ENCODE data around the gene DCTPP1. TPM values are rescaled to one million over a fixed set of nuclear protein-coding genes. Genes with fewer than 3 reads are reported as not detected.

Gene DCTPP1
- total and polyA plus RNA-seq, 2 of the 13 experiments (the other 11 are each of a cell fraction or from before 2014, with no cell fraction given): 54.8 to 74.4 TPM

DNA sequence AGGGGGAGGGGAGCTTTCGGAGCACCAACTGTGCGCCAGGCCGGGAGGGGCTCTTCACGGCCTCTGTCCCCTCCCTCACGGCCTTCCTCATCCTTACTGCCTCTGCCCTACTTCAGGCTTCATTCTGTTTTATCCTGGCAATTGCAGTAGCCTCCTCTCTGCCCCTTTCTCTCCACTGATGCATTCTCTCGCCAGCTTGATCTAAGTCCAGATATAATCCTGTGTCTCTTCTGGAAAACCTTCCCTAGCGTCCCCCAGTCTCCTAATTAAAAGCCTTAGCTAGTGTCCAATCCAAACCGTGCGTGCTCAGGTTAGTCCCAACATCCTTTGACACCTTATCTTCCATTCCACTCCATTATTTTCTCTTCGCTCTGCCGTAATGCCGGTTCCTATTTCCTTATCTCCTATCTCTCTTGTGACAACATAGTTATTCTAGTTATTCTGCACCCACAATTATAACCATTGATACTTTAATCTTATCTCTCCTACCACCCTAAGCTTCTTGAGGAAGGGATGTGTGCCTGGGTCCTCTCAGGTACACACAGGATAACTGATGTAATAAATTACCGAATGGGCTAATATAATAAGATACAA, 33.7 kb downstream of the DCTPP1 start:
- ATAC-seq: no peak
- Histone ChIP-seq H3K36me3 (replicated peaks in 1 of 2; ENCODE audit: control insufficient read depth in 1 of 2, insufficient read depth in 2 of 2, low read length in 2 of 2) (peaks cover 3 to 17% of the 10 kb centered on the region in 2 experiments; a peak in 4 of 5 replicates), H3K4me3 (replicated peaks in 1 of 3; ENCODE audit: insufficient read depth in 1 of 3, low read depth in 2 of 3, low read length in 3 of 3) (peak overlapping the region; percentile 75 to 93 (median 75)), H2AFZ (ENCODE audit: low read length) (no peak overlapping the region), H3K4me1 (ENCODE audit: insufficient read depth, low read length) (peaks cover 40% of the 10 kb centered on the region), H3K4me2 (ENCODE audit: low read depth, low read length) (peak overlapping the region; percentile 99), H3K9ac (ENCODE audit: insufficient read depth, low read depth, low read length) (peak overlapping the region; percentile 78), H3K27me3 (ENCODE audit: control insufficient read depth in 1 of 2, insufficient read depth in 2 of 2, low read length in 2 of 2) (no peaks in the 10 kb centered on the region), H3K9me3 (ENCODE audit: low read length) (no peaks in the 10 kb centered on the region), H3K79me2 (ENCODE audit: insufficient read depth, low read length) (peaks cover 17% of the 10 kb centered on the region), H3K27ac (ENCODE audit: extremely low read length, insufficient read depth, low read length) (peak overlapping the region; percentile 73), H4K20me1 (ENCODE audit: insufficient read depth, low read length) (no peaks in the 10 kb centered on the region; the same call in 1 of the 2 replicates)
- no peak for DNase-seq (ENCODE audit: low spot score)
- TSS peak; percentile 63 for BruUV-seq (replicated peaks)
- intact Hi-C loops (cut with micrococcal nuclease; ENCODE audit: unreplicated experiment): loop anchor here (1.0 kb wide), 4 partner anchors 13 to 41 kb away; partner anchors contain the start of gene CD2BP2
- in situ Hi-C loops (cut with HindIII; ENCODE audit: extremely low pct_ligation_motif_present, low pct_unique_long_range_greater_than_20kb): no loop called here
- 14% methylated on average over 12 of the region's 13 CpGs for WGBS (ENCODE audit: low lambda C conversion rate)
- ChIA-PET CTCF (ENCODE audit: low intra/inter-chr PET ratio, low total read pairs) (interaction anchor here (0.8 to 2.6 kb wide), 4 partner anchors 11 to 233 kb away, joined by 3 to 20 read pairs (median 4); partner anchors contain the start of genes DCTPP1 and ZNF771), POLR2A (interaction anchor here (1.3 to 3.3 kb wide), 10 partner anchors 8 to 263 kb away, joined by 4 to 70 read pairs (median 12); partner anchors contain the start of genes CD2BP2, DCTPP1, FBRS and SEPTIN1)
- peak; percentile 21 for FAIRE-seq
- TF ChIP-seq ZBTB39 (CRISPR knock-in tag; IDR thresholded peaks at IDR 0.05) (no peak), SOX6 (IDR thresholded peaks at IDR 0.05) (no peak), SOX6 (CRISPR knock-in tag; IDR thresholded peaks at IDR 0.05) (no peak), HNF1B (CRISPR knock-in tag; IDR thresholded peaks at IDR 0.05) (no peak), ZNF205 (CRISPR knock-in tag; IDR thresholded peaks at IDR 0.05) (no peak), KDM1A (CRISPR knock-in tag; IDR thresholded peaks at IDR 0.05) (no peak), HNRNPLL (IDR thresholded peaks at IDR 0.05; ENCODE audit: low read depth, low read length, poor library complexity, severe bottlenecking) (no peak), RXRA (CRISPR knock-in tag; IDR thresholded peaks at IDR 0.05) (no peak), FOXK2 (IDR thresholded peaks at IDR 0.05) (no peak), ZNF326 (CRISPR knock-in tag; IDR thresholded peaks at IDR 0.05; ENCODE audit: borderline replicate concordance) (no peak), MAFF (IDR thresholded peaks at IDR 0.05; ENCODE audit: low read depth, low read length) (no peak), ZNF674 (CRISPR knock-in tag; IDR thresholded peaks at IDR 0.05; ENCODE audit: low read depth) (no peak), BHLHE40 (IDR thresholded peaks at IDR 0.05; ENCODE audit: low read length) (no peak), MED1 (CRISPR knock-in tag; IDR thresholded peaks at IDR 0.05) (no peak), ZNF615 (CRISPR knock-in tag; IDR thresholded peaks at IDR 0.05; ENCODE audit: borderline replicate concordance) (no peak), CENPX (CRISPR knock-in tag; IDR thresholded peaks at IDR 0.05) (no peak), ZNF570 (CRISPR knock-in tag; IDR thresholded peaks at IDR 0.05; ENCODE audit: borderline replicate concordance) (no peak), ZNF512 (CRISPR knock-in tag; IDR thresholded peaks at IDR 0.05) (0 out of 2 replicates have a peak, but pooled peaks have one; percentile 19), ZUFSP (CRISPR knock-in tag; IDR thresholded peaks at IDR 0.05; ENCODE audit: borderline replicate concordance) (no peak)

Data from HepG2 (cell line).